Activated CD8-positive, alpha-beta T cell treated with anti-CD3 and anti-CD28 coated beads for 36 hours (primary cell): ENCODE measurements around the gene PTBP1. TPM values are rescaled to one million over a fixed set of nuclear protein-coding genes. Genes with fewer than 3 reads are reported as not detected.
"Not testable (repeated sequence)": the region's sequence is repeated elsewhere in the genome, so short reads cannot be mapped to it uniquely, and the experiment has no call there.

ENCODE experiments used
- ATAC-seq: fragments of 200-7000 bp; cut with Tn5 transposase; one replicate; pipeline ENCODE4 v1.10.0; 2021; ENCODE audit warnings: mild to moderate bottlenecking, moderate library complexity
- CTCF ChIA-PET: fragments of 350-600 bp; sonication (Branson Sonifier 250); formaldehyde crosslinking; loops from one replicate; lab custom pipeline; 2021; ENCODE audit warnings: antibody characterized with exemption; lab: Charles Lee
- POLR2A ChIA-PET: fragments of 350-600 bp; sonication (Branson Sonifier 250); formaldehyde crosslinking; loops from one replicate; lab custom pipeline; 2021; ENCODE audit warnings: antibody characterized with exemption; lab: Charles Lee
- DNase-seq: peaks from one replicate; pipeline ENCODE4 v3.0.0-alpha.2; 2020
- H3K27ac Mint-ChIP-seq: one replicate; pipeline ENCODE4 v1.8.0; 2021; ENCODE audit warnings: mild to moderate bottlenecking, mixed read lengths
- H3K27me3 Mint-ChIP-seq: one replicate; pipeline ENCODE4 v1.8.0; 2021; ENCODE audit warnings: mixed read lengths
- H3K36me3 Mint-ChIP-seq: one replicate; pipeline ENCODE4 v1.8.0; 2021; ENCODE audit warnings: low read depth, mixed read lengths
- H3K4me1 Mint-ChIP-seq: one replicate; pipeline ENCODE4 v1.8.0; 2021; ENCODE audit warnings: low read depth, mixed read lengths
- H3K4me3 Mint-ChIP-seq: one replicate; pipeline ENCODE4 v1.8.0; 2021; ENCODE audit warnings: mild to moderate bottlenecking, moderate library complexity, mixed read lengths
- H3K9me3 Mint-ChIP-seq: one replicate; pipeline ENCODE4 v1.8.0; 2021; ENCODE audit warnings: mixed read lengths
- intact Hi-C: fragments of 100-400 bp; cut with micrococcal nuclease; formaldehyde crosslinking; loops from one replicate; pipeline ENCODE4 v1.10.0; 2022
- total RNA-seq, 2 experiments: library from RNA; stranded (reverse); gene quantifications; one replicate each; pipeline ENCODE4 v1.2.3, GENCODE V29; 2021
- TF ChIP-seq, protein P1 (sequence below): fragments of 200-600 bp; IDR thresholded peaks from one replicate; pipeline ENCODE4 v1.8.0; 2022; ENCODE audit warnings: antibody characterized with exemption, mild to moderate bottlenecking

Gene PTBP1
- total RNA-seq, 2 experiments from 2014 or later = 581 to 582 TPM

- CTCF ChIA-PET = no interaction called here
- TF ChIP-seq, protein P1, sequence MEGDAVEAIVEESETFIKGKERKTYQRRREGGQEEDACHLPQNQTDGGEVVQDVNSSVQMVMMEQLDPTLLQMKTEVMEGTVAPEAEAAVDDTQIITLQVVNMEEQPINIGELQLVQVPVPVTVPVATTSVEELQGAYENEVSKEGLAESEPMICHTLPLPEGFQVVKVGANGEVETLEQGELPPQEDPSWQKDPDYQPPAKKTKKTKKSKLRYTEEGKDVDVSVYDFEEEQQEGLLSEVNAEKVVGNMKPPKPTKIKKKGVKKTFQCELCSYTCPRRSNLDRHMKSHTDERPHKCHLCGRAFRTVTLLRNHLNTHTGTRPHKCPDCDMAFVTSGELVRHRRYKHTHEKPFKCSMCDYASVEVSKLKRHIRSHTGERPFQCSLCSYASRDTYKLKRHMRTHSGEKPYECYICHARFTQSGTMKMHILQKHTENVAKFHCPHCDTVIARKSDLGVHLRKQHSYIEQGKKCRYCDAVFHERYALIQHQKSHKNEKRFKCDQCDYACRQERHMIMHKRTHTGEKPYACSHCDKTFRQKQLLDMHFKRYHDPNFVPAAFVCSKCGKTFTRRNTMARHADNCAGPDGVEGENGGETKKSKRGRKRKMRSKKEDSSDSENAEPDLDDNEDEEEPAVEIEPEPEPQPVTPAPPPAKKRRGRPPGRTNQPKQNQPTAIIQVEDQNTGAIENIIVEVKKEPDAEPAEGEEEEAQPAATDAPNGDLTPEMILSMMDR = no peak
- Mint-ChIP-seq H3K9me3 (no peaks in the 10 kb centered on the region), H3K27ac (no peak overlapping the region), H3K27me3 (peaks cover 35% of the 10 kb centered on the region), H3K4me1 (peaks cover 3% of the 10 kb centered on the region), H3K4me3 (no peak overlapping the region), H3K36me3 (no peaks in the 10 kb centered on the region)
- ATAC-seq = no peak
- intact Hi-C loops = no loop called here
- DNase-seq = no peak
- POLR2A ChIA-PET = no interaction called here
Measured at GRCh38 chr19:843836-844545, 46.7 kb downstream of the PTBP1 start.

DNA sequence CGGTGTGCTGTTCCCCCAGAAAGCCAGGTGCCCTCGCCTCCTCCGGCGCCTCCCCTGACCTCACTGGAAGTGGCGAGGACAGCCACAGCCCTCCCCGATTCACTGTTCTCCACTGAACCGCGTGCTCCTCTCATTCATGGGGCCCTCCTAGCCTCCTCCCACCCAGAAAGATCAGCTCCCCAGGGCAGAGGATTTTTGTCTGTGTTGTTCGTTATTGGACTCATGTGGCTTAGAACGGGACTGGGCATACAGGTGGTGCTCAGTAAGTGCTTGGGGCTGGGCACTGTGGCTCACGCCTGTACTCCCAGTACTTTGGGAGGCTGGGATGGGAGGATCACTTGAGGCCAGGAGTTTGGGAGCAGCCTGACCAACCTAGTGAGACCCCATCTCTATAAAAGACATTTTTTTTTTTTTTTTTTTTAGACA is 47.3 kb downstream of the PTBP1 start:
- H3K27me3 Mint-ChIP-seq = peaks cover 38% of the 10 kb centered on the region
- ChIA-PET POLR2A (no interaction called here), CTCF (interaction anchor here (1.4 kb wide), 1 partner anchor 12 kb away, joined by 5 read pairs; no protein-coding TSS in a partner anchor)
- no peak overlapping the region for H3K27ac Mint-ChIP-seq
- no peaks in the 10 kb centered on the region for H3K9me3 Mint-ChIP-seq
- no peak for ATAC-seq
- H3K4me1 Mint-ChIP-seq = peaks cover 3% of the 10 kb centered on the region
- H3K4me3 Mint-ChIP-seq = no peak overlapping the region
- TF ChIP-seq, protein P1 = no peak
- no peak for DNase-seq
- H3K36me3 Mint-ChIP-seq = no peaks in the 10 kb centered on the region
- intact Hi-C loops = no loop called here

DNA sequence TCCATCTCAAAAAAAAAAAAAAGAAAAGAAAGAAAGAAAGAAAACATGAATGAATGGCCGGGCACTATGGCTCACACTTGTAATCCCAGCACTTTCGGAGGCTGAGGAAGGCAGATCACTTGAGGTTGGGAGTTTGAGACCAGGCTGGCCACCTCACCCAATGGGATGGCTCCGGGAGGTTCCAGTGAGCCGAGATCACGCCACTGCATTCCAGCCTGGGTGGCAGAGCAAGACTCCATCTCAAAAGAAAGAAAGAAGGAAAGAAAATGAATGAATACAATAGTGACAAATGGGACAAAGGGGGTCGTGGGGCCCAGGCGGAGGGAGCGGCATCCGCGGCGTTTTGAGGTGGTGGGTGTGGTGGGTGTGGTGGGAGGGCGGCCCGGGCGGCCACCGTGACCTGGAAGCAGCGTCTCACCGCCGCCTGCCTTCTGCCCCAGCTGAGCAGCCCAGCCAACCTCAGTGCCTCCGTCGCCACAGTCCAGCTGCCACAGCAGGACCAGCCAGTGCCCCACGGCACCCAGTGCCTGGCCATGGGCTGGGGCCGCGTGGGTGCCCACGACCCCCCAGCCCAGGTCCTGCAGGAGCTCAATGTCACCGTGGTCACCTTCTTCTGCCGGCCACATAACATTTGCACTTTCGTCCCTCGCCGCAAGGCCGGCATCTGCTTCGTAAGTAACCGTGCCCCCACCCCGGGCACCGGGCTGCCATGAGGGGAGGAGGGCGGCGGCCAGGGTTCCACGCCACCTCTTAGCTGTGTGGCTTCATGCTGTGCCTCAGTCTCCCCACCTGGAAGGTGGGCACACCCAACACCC is 48.7 kb downstream of the PTBP1 start:
- Mint-ChIP-seq H3K9me3 (no peaks in the 10 kb centered on the region), H3K36me3 (no peaks in the 10 kb centered on the region), H3K4me3 (no peak overlapping the region), H3K27ac (no peak overlapping the region), H3K4me1 (peaks cover 3% of the 10 kb centered on the region), H3K27me3 (peaks cover 40% of the 10 kb centered on the region)
- TF ChIP-seq, protein P1 = no peak
- DNase-seq (no peak), ATAC-seq (no peak)
- CTCF ChIA-PET = interaction anchor here (1.4 kb wide), 1 partner anchor 11 kb away, joined by 5 read pairs; no protein-coding TSS in a partner anchor
- intact Hi-C loops = no loop called here
- POLR2A ChIA-PET = no interaction called here

- ATAC-seq = no peak
- POLR2A ChIA-PET = interaction anchor here (0.7 to 0.9 kb wide), 2 partner anchors 46 to 161 kb away, joined by 3 read pairs; no protein-coding TSS in a partner anchor
Measured at GRCh38 chr19:848386-848921, 51.2 kb downstream of the PTBP1 start.

DNA sequence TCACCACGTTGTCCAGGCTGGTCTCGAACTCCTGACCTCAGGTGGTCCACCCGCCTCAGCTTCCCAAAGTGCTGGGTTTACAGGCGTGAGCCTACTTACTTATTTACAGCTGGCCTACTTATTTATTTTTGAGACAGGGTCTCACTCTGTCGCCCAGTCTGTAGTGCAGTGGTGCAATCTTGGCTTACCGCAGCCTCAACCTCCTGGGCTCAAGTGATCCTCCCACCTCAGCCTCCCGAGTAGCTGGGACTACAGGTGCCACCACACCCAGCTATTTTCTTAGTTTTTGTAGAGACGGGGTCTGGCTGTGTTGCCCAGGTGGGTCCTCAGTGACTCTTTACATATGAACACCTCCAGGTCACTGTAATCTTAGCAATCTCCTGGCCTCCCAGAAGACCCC is 51.9 kb downstream of the PTBP1 start:
- H3K27me3 Mint-ChIP-seq = peaks cover 33% of the 10 kb centered on the region
- H3K4me1 Mint-ChIP-seq, H3K9me3 Mint-ChIP-seq, DNase-seq, H3K27ac Mint-ChIP-seq, ATAC-seq, H3K36me3 Mint-ChIP-seq, H3K4me3 Mint-ChIP-seq, intact Hi-C loops: not testable (repeated sequence)
- POLR2A ChIA-PET = interaction anchor here (0.9 kb wide), 1 partner anchor 46 kb away, joined by 3 read pairs; no protein-coding TSS in a partner anchor
- CTCF ChIA-PET = interaction anchor here (1.1 kb wide), 2 partner anchors 9 to 80 kb away, joined by 3 to 4 read pairs; no protein-coding TSS in a partner anchor

More at GRCh38 chr19:848386-848921, 51.2 kb downstream of the PTBP1 start:
- no peak for DNase-seq
- TF ChIP-seq, protein P1 = no peak
- H3K27me3 Mint-ChIP-seq = peaks cover 33% of the 10 kb centered on the region
- H3K4me1 Mint-ChIP-seq = peaks cover 3% of the 10 kb centered on the region
- H3K27ac Mint-ChIP-seq = no peak overlapping the region
- CTCF ChIA-PET = no interaction called here
- intact Hi-C loops = no loop called here
- no peaks in the 10 kb centered on the region for H3K9me3 Mint-ChIP-seq
- no peak overlapping the region for H3K4me3 Mint-ChIP-seq
- H3K36me3 Mint-ChIP-seq = no peaks in the 10 kb centered on the region
